CD14-positive monocyte (primary cell): ENCODE results near the gene ERP27. TPM values are rescaled to one million over a fixed set of nuclear protein-coding genes. Genes with fewer than 3 reads are reported as not detected.

Experiments
- DNase-seq, 3 donors: peaks; one replicate each; pipeline ENCODE4 v3.0.0-alpha.2; 2011 to 2022
- H2AFZ ChIP-seq: 2 replicates; pipeline ENCODE4 v1.6.0; 2012; ENCODE audit warnings: mild to moderate bottlenecking, low read depth, low read length, inconsistent platforms; ENCODE audit not compliant: insufficient read depth, poor library complexity, severe bottlenecking
- H3K27ac ChIP-seq, 2 donors: 1 replicate in 1 of 2; 2 replicates in 1 of 2; pipeline ENCODE4 v1.5.1; 2012 to 2013; ENCODE audit warnings: low read length in 2 of 2, control low read depth in 1 of 2, inconsistent platforms in 1 of 2, low read depth in 1 of 2, mild to moderate bottlenecking in 1 of 2
- H3K27me3 ChIP-seq, 2 donors: one replicate each; pipeline versions ENCODE4 v1.6.0 to v1.6.1; 2011 to 2013; ENCODE audit warnings: low read length in 2 of 2; ENCODE audit not compliant: control insufficient read depth in 2 of 2, insufficient read depth in 2 of 2
- H3K36me3 ChIP-seq, 2 donors: replicated peaks in 1 of 2; 1 replicate in 1 of 2; 2 replicates in 1 of 2; pipeline versions ENCODE4 v1.5.1 to v1.6.1; 2012 to 2013; ENCODE audit warnings: low read length in 2 of 2, control low read depth in 1 of 2, inconsistent platforms in 1 of 2, mild to moderate bottlenecking in 1 of 2; ENCODE audit not compliant: insufficient read depth in 2 of 2, control insufficient read depth in 1 of 2
- H3K4me1 ChIP-seq, 2 donors: 1 replicate in 1 of 2; 2 replicates in 1 of 2; pipeline versions ENCODE4 v1.5.1 to v1.6.1; 2012 to 2013; ENCODE audit warnings: low read length in 2 of 2, control low read depth in 1 of 2, inconsistent platforms in 1 of 2, mild to moderate bottlenecking in 1 of 2, moderate library complexity in 1 of 2; ENCODE audit not compliant: insufficient read depth in 2 of 2, control insufficient read depth in 1 of 2
- H3K4me2 ChIP-seq: replicated peaks from 2 replicates; pipeline ENCODE3; 2012; ENCODE audit warnings: low read length, moderate library complexity, mild to moderate bottlenecking; ENCODE audit not compliant: poor library complexity, severe bottlenecking; ENCODE audit errors: extremely low read depth
- H3K4me3 ChIP-seq, 3 experiments: fragments of 200-600 bp in 1 of 3; sonication (generic) in 1 of 3; replicated peaks in 1 of 3; 1 replicate in 2 of 3; 2 replicates in 1 of 3; pipeline ENCODE4 v1.5.1; 2011 to 2013; ENCODE audit warnings: low read length in 3 of 3, mild to moderate bottlenecking in 3 of 3, control low read depth in 2 of 3, low read depth in 2 of 3, inconsistent platforms in 1 of 3, moderate library complexity in 1 of 3
- H3K79me2 ChIP-seq: 2 replicates; pipeline ENCODE4 v1.6.0; 2012; ENCODE audit warnings: mild to moderate bottlenecking, control low read depth, inconsistent platforms, low read length, moderate library complexity; ENCODE audit not compliant: insufficient read depth
- H3K9ac ChIP-seq: 2 replicates; pipeline ENCODE4 v1.6.0; 2017; ENCODE audit warnings: low read length, mild to moderate bottlenecking; ENCODE audit not compliant: insufficient read depth, poor library complexity, severe bottlenecking
- H3K9me3 ChIP-seq, 2 donors: replicated peaks in 1 of 2; 1 replicate in 1 of 2; 2 replicates in 1 of 2; pipeline versions ENCODE4 v1.5.1 to v1.6.1; 2012 to 2013; ENCODE audit warnings: low read length in 2 of 2, control low read depth in 1 of 2; ENCODE audit not compliant: control insufficient read depth in 1 of 2, insufficient read depth in 1 of 2
- H4K20me1 ChIP-seq: 2 replicates; pipeline ENCODE4 v1.6.0; 2012; ENCODE audit warnings: mild to moderate bottlenecking, low read length, control low read depth, moderate library complexity; ENCODE audit not compliant: insufficient read depth
- H3K27ac Mint-ChIP-seq, 7 donors: one replicate each; pipeline ENCODE4 v1.8.0; 2020; ENCODE audit warnings: mild to moderate bottlenecking in 7 of 7, mixed read lengths in 7 of 7, moderate library complexity in 6 of 7, inconsistent platforms in 2 of 7
- H3K27me3 Mint-ChIP-seq, 3 donors: one replicate each; pipeline ENCODE4 v1.8.0; 2021 to 2022; ENCODE audit warnings: low read depth in 3 of 3, mild to moderate bottlenecking in 3 of 3, mixed read lengths in 3 of 3, moderate library complexity in 3 of 3, inconsistent platforms in 1 of 3
- H3K36me3 Mint-ChIP-seq, 2 donors: one replicate each; pipeline ENCODE4 v1.8.0; 2020; ENCODE audit warnings: mixed read lengths in 2 of 2, inconsistent platforms in 1 of 2, mild to moderate bottlenecking in 1 of 2
- H3K4me1 Mint-ChIP-seq: one replicate; pipeline ENCODE4 v1.8.0; 2020; ENCODE audit warnings: mild to moderate bottlenecking, mixed read lengths
- H3K4me3 Mint-ChIP-seq, 2 donors: one replicate each; pipeline ENCODE4 v1.8.0; 2020; ENCODE audit warnings: mild to moderate bottlenecking in 2 of 2, mixed read lengths in 2 of 2, moderate library complexity in 1 of 2
- H3K9me3 Mint-ChIP-seq, 7 donors: one replicate each; pipeline ENCODE4 v1.8.0; 2020 to 2022; ENCODE audit warnings: mixed read lengths in 7 of 7, mild to moderate bottlenecking in 6 of 7, moderate library complexity in 6 of 7, inconsistent platforms in 2 of 7
- WGBS: methylation state at CpG from one replicate; pipeline ENCODE4 v1.1.5; 2013; ENCODE audit warnings: missing lambda C conversion rate; ENCODE audit not compliant: insufficient coverage; 5-methylcytosine and 5-hydroxymethylcytosine counted together
- intact Hi-C, 2 donors: fragments of 100-400 bp; cut with micrococcal nuclease; formaldehyde crosslinking; loops; one replicate each; pipeline versions ENCODE4 v1.15.0 to v1.15.1; 2023
- polyA plus RNA-seq, 3 donors: library from polyadenylated mRNA; depleted of rRNA in 1 of 3; unstranded in 2 of 3; stranded (reverse) in 1 of 3; fragments of 300-500 nt in 2 of 3; fragments of >200 nt in 1 of 3; fragmentation: Illumina TruSeq in 2 of 3; gene quantifications; 1 replicate in 2 of 3; 2 replicates in 1 of 3; pipeline ENCODE4 v1.2.3, GENCODE V29; 2012 to 2021
- TF ChIP-seq, protein P1 (sequence below): fragments of 200-600 bp; IDR thresholded peaks from one replicate; pipeline ENCODE4 v1.8.0; 2022; ENCODE audit warnings: antibody characterized with exemption, mild to moderate bottlenecking

Gene ERP27
- polyA plus RNA-seq, 3 donors: 2.5 to 7.2 (median 2.5) TPM

GRCh38 chr12:14910090-14910915 is 28.0 kb downstream of the ERP27 start:
- DNase-seq: no peak
- Histone ChIP-seq H3K9me3 (no peaks in the 10 kb centered on the region), H3K4me3 (no peak overlapping the region), H2AFZ (no peak overlapping the region), H3K4me2 (no peak overlapping the region), H3K36me3 (peaks cover 26 to 52% of the 10 kb centered on the region in 2 donors), H3K27ac (no peak overlapping the region), H3K79me2 (no peaks in the 10 kb centered on the region), H3K4me1 (no peaks in the 10 kb centered on the region), H3K9ac (no peak overlapping the region), H4K20me1 (no peaks in the 10 kb centered on the region), H3K27me3 (no peaks in the 10 kb centered on the region)
- 20% methylated on average over 1 of the region's 5 CpGs for WGBS
- H3K4me1 Mint-ChIP-seq: peaks cover 8% of the 10 kb centered on the region
- peaks cover 0 to 6% (median 3%) of the 10 kb centered on the region in 7 donors for H3K9me3 Mint-ChIP-seq
- peak overlapping the region in 1 of 7 donors; percentile 34 for H3K27ac Mint-ChIP-seq
- peaks cover 68 to 70% of the 10 kb centered on the region in 2 donors for H3K36me3 Mint-ChIP-seq
- no peak overlapping the region for H3K4me3 Mint-ChIP-seq
- peaks cover 0 to 1% (median 0%) of the 10 kb centered on the region in 3 donors for H3K27me3 Mint-ChIP-seq
- TF ChIP-seq, protein P1, sequence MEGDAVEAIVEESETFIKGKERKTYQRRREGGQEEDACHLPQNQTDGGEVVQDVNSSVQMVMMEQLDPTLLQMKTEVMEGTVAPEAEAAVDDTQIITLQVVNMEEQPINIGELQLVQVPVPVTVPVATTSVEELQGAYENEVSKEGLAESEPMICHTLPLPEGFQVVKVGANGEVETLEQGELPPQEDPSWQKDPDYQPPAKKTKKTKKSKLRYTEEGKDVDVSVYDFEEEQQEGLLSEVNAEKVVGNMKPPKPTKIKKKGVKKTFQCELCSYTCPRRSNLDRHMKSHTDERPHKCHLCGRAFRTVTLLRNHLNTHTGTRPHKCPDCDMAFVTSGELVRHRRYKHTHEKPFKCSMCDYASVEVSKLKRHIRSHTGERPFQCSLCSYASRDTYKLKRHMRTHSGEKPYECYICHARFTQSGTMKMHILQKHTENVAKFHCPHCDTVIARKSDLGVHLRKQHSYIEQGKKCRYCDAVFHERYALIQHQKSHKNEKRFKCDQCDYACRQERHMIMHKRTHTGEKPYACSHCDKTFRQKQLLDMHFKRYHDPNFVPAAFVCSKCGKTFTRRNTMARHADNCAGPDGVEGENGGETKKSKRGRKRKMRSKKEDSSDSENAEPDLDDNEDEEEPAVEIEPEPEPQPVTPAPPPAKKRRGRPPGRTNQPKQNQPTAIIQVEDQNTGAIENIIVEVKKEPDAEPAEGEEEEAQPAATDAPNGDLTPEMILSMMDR: no peak
- intact Hi-C loops: no loop called here

GRCh38 chr12:14907953-14908352 is 30.4 kb downstream of the ERP27 start:
- Histone ChIP-seq H4K20me1 (no peaks in the 10 kb centered on the region), H3K9me3 (no peaks in the 10 kb centered on the region), H3K27ac (no peak overlapping the region), H3K9ac (no peak overlapping the region), H3K79me2 (no peaks in the 10 kb centered on the region), H3K36me3 (peaks cover 3 to 28% of the 10 kb centered on the region in 2 donors), H3K4me3 (no peak overlapping the region), H3K27me3 (no peaks in the 10 kb centered on the region), H2AFZ (no peak overlapping the region), H3K4me1 (no peaks in the 10 kb centered on the region), H3K4me2 (no peak overlapping the region)
- intact Hi-C loops: no loop called here
- H3K27ac Mint-ChIP-seq: no peak overlapping the region
- peaks cover 44 to 47% of the 10 kb centered on the region in 2 donors for H3K36me3 Mint-ChIP-seq
- TF ChIP-seq, protein P1: no peak
- no peak overlapping the region for H3K4me3 Mint-ChIP-seq
- peaks cover 15% of the 10 kb centered on the region for H3K4me1 Mint-ChIP-seq
- peak in 1 of 3 donors; percentile 7 for DNase-seq
- no peaks in the 10 kb centered on the region for H3K27me3 Mint-ChIP-seq
- H3K9me3 Mint-ChIP-seq: peaks cover 0 to 5% (median 2%) of the 10 kb centered on the region in 7 donors
- WGBS: no CpG with 5 or more reads among the region's 1 CpG
